Lower lobe of right lung (tissue), 2 donors: Measurements from ENCODE around the gene ZNF282. TPM values are rescaled to one million over a fixed set of nuclear protein-coding genes. Genes with fewer than 3 reads are reported as not detected.

ENCODE experiments used
- ATAC-seq, 2 donors: fragments of 200-7000 bp; cut with Tn5 transposase; one replicate each; pipeline ENCODE4 v1.9.1; 2020 to 2022; ENCODE audit warnings: mild to moderate bottlenecking in 2 of 2, moderate library complexity in 2 of 2
- DNase-seq: peaks from one replicate; pipeline ENCODE4 v3.0.0-alpha.2; 2020
- H3K27ac ChIP-seq: fragments of 200-600 bp; one replicate; pipeline ENCODE4 v1.8.0; 2022
- H3K27me3 ChIP-seq: fragments of 200-600 bp; one replicate; pipeline ENCODE4 v1.8.0; 2022; ENCODE audit warnings: low read depth
- H3K36me3 ChIP-seq: fragments of 200-600 bp; one replicate; pipeline ENCODE4 v1.8.0; 2022; ENCODE audit warnings: mild to moderate bottlenecking
- H3K4me1 ChIP-seq: fragments of 200-600 bp; one replicate; pipeline ENCODE4 v1.8.0; 2022
- H3K4me3 ChIP-seq: fragments of 200-600 bp; one replicate; pipeline ENCODE4 v1.8.0; 2022; ENCODE audit warnings: mild to moderate bottlenecking
- H3K9me3 ChIP-seq: fragments of 200-600 bp; one replicate; pipeline ENCODE4 v1.8.0; 2022
- intact Hi-C: fragments of 100-400 bp; cut with DNase I; formaldehyde crosslinking; loops from one replicate; pipeline ENCODE4 v1.11.0; 2022
- total RNA-seq: library from RNA; stranded (reverse); fragmentation: NEBNext Ultra II Directional; extraction: Animal tissue kit (Norgen Biotek cat#: 25700); gene quantifications from one replicate; pipeline ENCODE4 v1.2.1, GENCODE V29; 2021
- TF ChIP-seq, protein P1 (sequence below): fragments of 200-600 bp; IDR thresholded peaks from one replicate; pipeline ENCODE4 v1.8.0; 2022; ENCODE audit warnings: antibody characterized with exemption, mild to moderate bottlenecking
- donor health status: DM: no; HTN: yes; CAD: no; lungs with severe emphysema.

ZNF282 gene
- total RNA-seq, 1 donor from 2014 or later: 20.9 TPM

- H3K27ac ChIP-seq: no peak overlapping the region
- H3K4me1 ChIP-seq: peaks cover 29% of the 10 kb centered on the region
- no peaks in the 10 kb centered on the region for H3K9me3 ChIP-seq
- TF ChIP-seq, protein P1, sequence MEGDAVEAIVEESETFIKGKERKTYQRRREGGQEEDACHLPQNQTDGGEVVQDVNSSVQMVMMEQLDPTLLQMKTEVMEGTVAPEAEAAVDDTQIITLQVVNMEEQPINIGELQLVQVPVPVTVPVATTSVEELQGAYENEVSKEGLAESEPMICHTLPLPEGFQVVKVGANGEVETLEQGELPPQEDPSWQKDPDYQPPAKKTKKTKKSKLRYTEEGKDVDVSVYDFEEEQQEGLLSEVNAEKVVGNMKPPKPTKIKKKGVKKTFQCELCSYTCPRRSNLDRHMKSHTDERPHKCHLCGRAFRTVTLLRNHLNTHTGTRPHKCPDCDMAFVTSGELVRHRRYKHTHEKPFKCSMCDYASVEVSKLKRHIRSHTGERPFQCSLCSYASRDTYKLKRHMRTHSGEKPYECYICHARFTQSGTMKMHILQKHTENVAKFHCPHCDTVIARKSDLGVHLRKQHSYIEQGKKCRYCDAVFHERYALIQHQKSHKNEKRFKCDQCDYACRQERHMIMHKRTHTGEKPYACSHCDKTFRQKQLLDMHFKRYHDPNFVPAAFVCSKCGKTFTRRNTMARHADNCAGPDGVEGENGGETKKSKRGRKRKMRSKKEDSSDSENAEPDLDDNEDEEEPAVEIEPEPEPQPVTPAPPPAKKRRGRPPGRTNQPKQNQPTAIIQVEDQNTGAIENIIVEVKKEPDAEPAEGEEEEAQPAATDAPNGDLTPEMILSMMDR: no peak
- no peak overlapping the region for H3K4me3 ChIP-seq
- H3K27me3 ChIP-seq: no peaks in the 10 kb centered on the region
- intact Hi-C loops: no loop called here
- no peak for DNase-seq
- peaks cover 52% of the 10 kb centered on the region for H3K36me3 ChIP-seq
- no peak for ATAC-seq
Measured at GRCh38 chr7:149198161-149198816, 2.9 kb downstream of the ZNF282 start.

- peaks cover 63% of the 10 kb centered on the region for H3K36me3 ChIP-seq
Measured at GRCh38 chr7:149199234-149199995, 4.1 kb downstream of the ZNF282 start.

GRCh38 chr7:149202831-149203231, 7.5 kb downstream of the ZNF282 start:
- Histone ChIP-seq H3K9me3 (no peaks in the 10 kb centered on the region), H3K36me3 (peaks cover 91% of the 10 kb centered on the region), H3K4me1 (peaks cover 14% of the 10 kb centered on the region), H3K4me3 (no peak overlapping the region), H3K27me3 (no peaks in the 10 kb centered on the region), H3K27ac (no peak overlapping the region)
- ATAC-seq (peak; percentile 88 to 94), DNase-seq (no peak)
- intact Hi-C loops: no loop called here
- TF ChIP-seq, protein P1: no peak

More at GRCh38 chr7:149199234-149199995, 4.1 kb downstream of the ZNF282 start:
- no peaks in the 10 kb centered on the region for H3K27me3 ChIP-seq
- no peak overlapping the region for H3K27ac ChIP-seq
- H3K9me3 ChIP-seq: no peaks in the 10 kb centered on the region
- ATAC-seq: no peak
- no peak for DNase-seq
- H3K4me3 ChIP-seq: no peak overlapping the region
- intact Hi-C loops: no loop called here
- TF ChIP-seq, protein P1: no peak
- H3K4me1 ChIP-seq: peaks cover 29% of the 10 kb centered on the region

DNA sequence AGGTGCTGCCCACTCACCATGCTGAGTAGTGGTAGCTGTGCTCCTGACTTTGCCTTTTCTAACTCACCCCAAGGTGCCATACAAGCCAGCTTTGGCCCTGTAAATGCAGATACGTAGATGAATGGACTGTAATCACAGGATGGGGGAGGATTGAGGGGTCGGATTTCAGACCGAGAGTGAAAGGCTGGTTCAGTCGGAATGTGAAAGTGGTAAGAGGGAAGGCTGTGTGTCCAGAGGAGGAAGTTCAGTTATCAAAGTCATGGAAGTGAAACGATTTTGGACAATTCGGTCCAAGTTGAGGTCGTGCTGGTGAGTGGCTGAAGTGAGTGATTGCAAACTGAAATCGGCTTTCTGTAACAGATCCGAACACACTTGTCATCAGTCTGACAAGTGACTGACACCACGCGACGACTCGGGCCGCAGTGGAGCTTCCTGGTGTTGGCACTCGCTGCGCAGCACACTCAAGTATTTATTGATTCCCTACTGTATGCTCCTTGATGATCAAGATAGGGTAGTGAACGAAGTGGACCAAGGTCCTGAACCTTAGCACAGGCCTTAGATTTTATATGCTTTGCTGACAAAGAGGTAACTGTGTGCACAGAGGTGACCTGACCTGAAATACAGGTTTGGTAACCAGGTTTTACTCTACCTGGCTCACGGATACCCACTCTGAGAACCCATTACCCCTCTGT, 10.5 kb downstream of the ZNF282 start:
- H3K4me3 ChIP-seq: no peak overlapping the region
- peak overlapping the region; percentile 3 for H3K27ac ChIP-seq
- ATAC-seq: peak in 1 of 2 donors; percentile 41

More for the DNA sequence above, 10.5 kb downstream of the ZNF282 start:
- peaks cover 93% of the 10 kb centered on the region for H3K36me3 ChIP-seq
- no peaks in the 10 kb centered on the region for H3K9me3 ChIP-seq
- TF ChIP-seq, protein P1: no peak
- H3K4me1 ChIP-seq: peaks cover 14% of the 10 kb centered on the region
- intact Hi-C loops: no loop called here
- no peaks in the 10 kb centered on the region for H3K27me3 ChIP-seq
- DNase-seq: no peak
